GM12891 (cell line): Measurements from ENCODE around the gene YY1.

Source experiments
- POLR2A ChIP-seq: IDR thresholded peaks from 2 replicates; pipeline ENCODE4 v1.6.1; 2011; ENCODE audit warnings: low read depth, low read length, control low read depth
- TAF1 ChIP-seq: IDR thresholded peaks from 2 replicates; pipeline ENCODE4 v1.6.1; 2011; ENCODE audit warnings: low read depth, low read length, control low read depth

DNA sequence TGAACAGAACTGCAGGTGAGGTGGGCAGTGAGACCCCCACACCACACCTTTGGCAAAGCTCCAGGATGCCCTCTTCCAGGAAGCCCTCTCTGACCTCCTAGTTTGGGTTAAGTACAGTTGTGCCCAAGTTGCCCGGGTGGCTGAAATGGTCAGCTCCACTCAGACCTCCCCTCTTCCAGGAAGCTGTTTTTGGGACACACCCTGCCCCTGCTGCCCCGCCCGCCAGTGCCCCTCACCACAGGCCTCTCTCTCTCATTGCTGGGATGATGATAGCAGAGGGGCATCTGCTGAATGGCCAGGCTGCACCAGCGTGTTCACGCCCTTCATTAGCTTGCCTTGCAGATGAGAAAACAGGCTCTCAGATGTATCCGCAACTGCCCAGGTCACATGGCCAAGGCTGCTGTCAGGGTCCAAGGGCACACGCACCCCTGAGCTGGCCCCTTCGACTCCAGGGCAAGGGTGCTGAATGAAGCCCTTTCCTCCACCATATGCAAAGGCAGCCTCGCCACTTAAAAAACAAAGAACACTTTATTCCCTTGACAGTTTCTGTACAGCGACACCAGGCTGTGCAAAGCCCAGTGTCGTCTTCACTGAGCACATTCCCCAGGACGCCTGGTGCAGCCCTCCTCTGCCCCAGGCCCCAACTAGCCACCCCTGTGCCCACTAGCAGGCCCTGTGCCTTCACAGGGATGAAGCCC, 51.8 kb downstream of the YY1 start:
- no peak for TF ChIP-seq POLR2A
- no peak for TF ChIP-seq TAF1
